Skin of body (tissue), 3 donors: ENCODE results near the gene CMTM2. TPM values are rescaled to one million over a fixed set of nuclear protein-coding genes. Genes with fewer than 3 reads are reported as not detected.
"Not testable (repeated sequence)": the region's sequence is repeated elsewhere in the genome, so short reads cannot be mapped to it uniquely, and the experiment has no call there.

Experiments
- DNase-seq: peaks from one replicate; lab custom pipeline; 2025; lab: John Stamatoyannopoulos, UW
- small RNA-seq: library from RNA; depleted of rRNA; stranded (forward); fragments of <200 nt; gene quantifications from one replicate; pipeline ENCODE3, GENCODE V24; 2014; ENCODE audit warnings: low replicate concordance
- total RNA-seq: library from RNA; depleted of rRNA; stranded (reverse); fragments of >200 nt; gene quantifications from one replicate; pipeline ENCODE4 v1.2.3, GENCODE V29; 2014

CMTM2 gene
- total RNA-seq, 1 donor from 2014 or later = 2.5 TPM

DNA sequence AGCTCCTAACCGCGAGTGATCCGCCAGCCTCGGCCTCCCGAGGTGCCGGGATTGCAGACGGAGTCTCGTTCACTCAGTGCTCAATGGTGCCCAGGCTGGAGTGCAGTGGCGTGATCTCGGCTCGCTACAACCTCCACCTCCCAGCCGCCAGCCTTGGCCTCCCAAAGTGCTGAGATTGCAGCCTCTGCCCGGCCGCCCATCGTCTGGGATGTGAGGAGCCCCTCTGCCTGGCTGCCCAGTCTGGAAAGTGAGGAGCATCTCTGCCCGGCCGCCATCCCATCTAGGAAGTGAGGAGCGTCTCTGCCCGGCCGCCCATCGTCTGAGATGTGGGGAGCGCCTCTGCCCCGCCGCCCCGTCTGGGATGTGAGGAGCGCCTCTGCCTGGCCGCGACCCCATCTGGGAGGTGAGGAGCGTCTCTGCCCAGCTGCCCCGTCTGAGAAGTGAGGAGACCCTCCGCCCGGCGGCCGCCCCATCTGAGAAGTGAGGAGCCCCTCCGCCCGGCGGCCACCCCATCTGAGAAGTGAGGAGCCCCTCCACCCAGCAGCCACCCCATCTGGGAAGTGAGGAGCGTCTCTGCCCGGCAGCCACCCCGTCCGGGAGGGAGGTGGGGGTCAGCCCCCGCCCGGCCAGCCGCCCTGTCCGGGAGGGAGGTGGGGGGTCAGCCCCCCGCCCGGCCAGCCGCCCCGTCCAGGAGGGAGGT lies 51.4 kb downstream of the CMTM2 start:
- not testable (repeated sequence) for DNase-seq

DNA sequence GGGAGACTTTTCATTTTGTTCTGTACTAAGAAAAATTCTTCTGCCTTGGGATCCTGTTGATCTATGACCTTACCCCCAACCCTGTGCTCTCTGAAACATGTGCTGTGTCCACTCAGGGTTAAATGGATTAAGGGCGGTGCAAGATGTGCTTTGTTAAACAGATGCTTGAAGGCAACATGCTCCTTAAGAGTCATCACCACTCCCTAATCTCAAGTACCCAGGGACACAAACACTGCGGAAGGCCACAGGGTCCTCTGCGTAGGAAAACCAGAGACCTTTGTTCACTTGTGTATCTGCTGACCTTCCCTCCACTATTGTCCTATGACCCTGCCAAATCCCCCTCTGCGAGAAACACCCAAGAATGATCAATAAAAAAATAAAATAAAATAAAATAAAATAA lies 52.3 kb downstream of the CMTM2 start:
- DNase-seq = not testable (repeated sequence)

DNA sequence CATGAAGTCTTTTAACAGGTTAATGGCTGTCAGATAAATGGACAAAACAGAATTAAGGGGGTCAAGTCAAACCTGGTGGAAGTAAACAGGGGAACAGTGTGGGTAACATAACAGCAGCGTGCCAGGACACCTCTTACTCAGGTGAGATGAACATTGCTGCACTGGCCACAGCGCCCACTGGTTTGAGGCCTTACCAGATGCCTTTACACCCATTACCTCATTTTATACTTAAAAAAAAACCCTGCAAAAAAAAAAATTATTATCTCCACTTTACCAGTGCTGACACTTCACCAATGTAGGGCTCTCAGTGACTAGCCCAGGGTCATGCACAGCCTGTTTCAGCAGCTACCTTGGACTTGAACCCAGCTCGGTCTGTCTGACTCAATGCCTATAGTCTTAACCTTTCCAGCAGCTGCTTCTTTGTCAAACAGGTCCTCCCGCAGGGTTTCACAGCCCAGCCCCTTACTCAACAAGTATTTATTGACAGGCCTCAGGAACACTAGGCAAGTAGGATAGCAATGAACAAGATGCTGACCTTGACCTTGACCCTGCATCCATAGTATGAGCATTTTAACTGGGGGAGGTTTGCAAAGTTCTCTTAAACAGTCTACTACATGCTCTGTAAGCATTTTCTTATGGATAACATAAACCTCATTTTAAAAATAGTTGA lies 55.4 kb downstream of the CMTM2 start:
- no peak for DNase-seq

DNA sequence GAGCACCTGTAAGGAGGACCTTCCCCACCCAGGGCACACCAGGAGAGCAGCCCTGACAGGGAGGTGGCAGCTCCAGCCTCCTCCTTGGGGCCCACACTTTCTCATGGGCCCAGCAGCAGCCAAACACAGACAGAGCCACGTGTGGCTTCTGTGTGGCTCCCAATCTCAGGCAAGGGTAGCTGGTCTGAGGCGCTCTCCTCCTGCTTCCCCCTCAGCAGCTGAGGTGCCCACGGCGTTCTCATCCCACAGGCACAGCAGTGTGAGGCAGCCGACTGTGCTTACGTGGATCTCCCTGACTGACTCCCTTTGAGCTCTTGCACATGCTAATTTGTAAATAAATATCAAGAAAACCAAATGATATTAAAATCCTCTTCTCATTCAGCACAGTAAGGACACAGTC lies 56.1 kb downstream of the CMTM2 start:
- no peak for DNase-seq

DNA sequence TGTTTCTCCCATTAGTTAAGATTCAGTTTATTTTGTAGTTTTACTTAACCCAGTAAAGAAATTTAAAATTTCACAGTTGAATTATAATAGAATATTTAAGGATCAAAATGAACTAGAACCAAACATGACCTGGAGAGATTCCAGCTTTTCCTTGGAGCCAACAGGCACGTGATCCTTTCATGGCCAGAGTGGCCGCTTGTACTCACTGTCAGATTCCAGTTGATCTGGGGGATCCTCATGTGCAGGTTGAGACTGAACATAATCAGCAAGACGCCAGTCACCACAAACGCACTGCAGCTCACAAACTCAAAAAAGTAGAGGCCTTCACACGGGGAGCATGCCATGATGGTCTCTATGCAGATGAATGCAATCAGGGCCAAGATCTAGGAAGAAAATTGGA lies 56.9 kb downstream of the CMTM2 start:
- no peak for DNase-seq

DNA sequence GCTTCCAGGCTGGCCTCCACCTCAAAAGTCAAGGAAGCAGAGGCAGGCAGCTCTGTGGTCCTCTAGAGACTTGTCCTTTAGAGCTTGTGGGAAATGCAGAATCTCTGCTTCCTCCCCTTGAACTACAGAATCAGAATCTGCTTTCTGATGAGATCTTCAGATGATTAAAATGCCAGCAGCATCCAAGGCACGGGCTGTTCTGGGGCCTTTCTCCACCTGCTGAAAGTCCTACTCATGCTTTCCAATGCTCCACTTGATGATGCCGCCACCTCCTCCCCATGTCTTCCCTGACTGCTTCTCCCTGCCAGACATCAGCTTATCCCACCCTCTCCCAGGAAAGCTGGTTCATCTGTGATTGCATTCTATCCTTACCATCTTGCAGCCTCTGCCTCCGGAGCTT lies 58.5 kb downstream of the CMTM2 start:
- DNase-seq = no peak

Small RNA genes lying within 50 kb of the gene (small RNA-seq; reads per million reads assigned to genes)
- not detected for gene CKLF-CMTM1

Other genes starting within 250 kb of the CMTM2 start
- gene CDH5, start 212.8 kb upstream of the CMTM2 start, total RNA-seq = 28.5 TPM
- 2.5 TPM for gene BEAN1, start 152.2 kb upstream of the CMTM2 start, total RNA-seq
- 20.2 TPM for gene TK2, start 29.3 kb upstream of the CMTM2 start, total RNA-seq
- gene CKLF, start 26.9 kb upstream of the CMTM2 start, total RNA-seq = 35.5 TPM
- gene CMTM1, start 13.0 kb upstream of the CMTM2 start, total RNA-seq = 2.0 TPM
- 20.5 TPM for gene CMTM3, start 25.2 kb downstream of the CMTM2 start, total RNA-seq
- 18.7 TPM for gene CMTM4, start 117.3 kb downstream of the CMTM2 start, total RNA-seq
- gene DYNC1LI2, start 172.1 kb downstream of the CMTM2 start, total RNA-seq = 113 TPM
- gene TERB1, start 222.1 kb downstream of the CMTM2 start, total RNA-seq = 0.10 TPM